Panc1 (cell line): ENCODE data around the gene ABHD2. TPM values are rescaled to one million over a fixed set of nuclear protein-coding genes. Genes with fewer than 3 reads are reported as not detected.

Experiments used
- ATAC-seq: fragments of 200-7000 bp; cut with Tn5 transposase; 2 replicates; pipeline ENCODE4 v1.9.1; 2020; ENCODE audit warnings: mild to moderate bottlenecking, moderate library complexity
- BruUV-seq: library from RNA; stranded (reverse); fragments of 400-500 nt; replicated peaks from 2 replicates; lab custom pipeline; 2021; lab: Mats Ljungman, UMichigan
- CTCF ChIA-PET: fragments of 300-600 bp; sonication (Branson Sonifier 250); formaldehyde crosslinking; loops from one replicate; lab custom pipeline; 2022; ENCODE audit warnings: antibody characterized with exemption; lab: Charles Lee
- POLR2A ChIA-PET: fragments of 300-600 bp; sonication (Branson Sonifier 250); formaldehyde crosslinking; loops from one replicate; lab custom pipeline; 2022; ENCODE audit warnings: antibody characterized with exemption; lab: Charles Lee
- DNase-seq: peaks from one replicate; pipeline ENCODE4 v3.0.0-alpha.2; 2010; ENCODE audit warnings: low read depth, low spot score
- H3K27ac ChIP-seq: 2 replicates; pipeline ENCODE4 v1.5.1; 2011; ENCODE audit warnings: mild to moderate bottlenecking, low read length, inconsistent platforms
- H3K27me3 ChIP-seq: fragments of 200-500 bp; sonication (Bioruptor generic); 2 replicates; pipeline ENCODE4 v1.6.0; 2014; ENCODE audit warnings: low read length, inconsistent platforms; ENCODE audit not compliant: control insufficient read depth, insufficient read depth
- H3K36me3 ChIP-seq: fragments of 200-500 bp; sonication (Bioruptor generic); 2 replicates; pipeline ENCODE4 v1.5.1; 2014; ENCODE audit warnings: inconsistent platforms, mild to moderate bottlenecking, low read length, moderate library complexity; ENCODE audit not compliant: control insufficient read depth, insufficient read depth
- H3K4me1 ChIP-seq: 2 replicates; pipeline ENCODE4 v1.5.1; 2011; ENCODE audit warnings: inconsistent platforms, mild to moderate bottlenecking, low read length, moderate library complexity; ENCODE audit not compliant: control insufficient read depth, insufficient read depth
- H3K4me3 ChIP-seq, 2 experiments: 2 replicates each; pipeline ENCODE4 v1.5.1; 2011 to 2012; ENCODE audit warnings: low read depth in 2 of 2, low read length in 2 of 2, mild to moderate bottlenecking in 2 of 2, inconsistent platforms in 1 of 2, moderate library complexity in 1 of 2
- H3K9me3 ChIP-seq: fragments of 200-500 bp; sonication (Bioruptor generic); 2 replicates; pipeline ENCODE4 v1.5.1; 2014; ENCODE audit warnings: low read depth, mild to moderate bottlenecking, inconsistent platforms, low read length, moderate library complexity; ENCODE audit not compliant: control insufficient read depth, insufficient read depth
- POLR2AphosphoS5 ChIP-seq: IDR thresholded peaks from 2 replicates; pipeline ENCODE4 v1.6.1; 2012; ENCODE audit warnings: mild to moderate bottlenecking, low read depth, low read length, moderate library complexity
- REST ChIP-seq, 2 experiments: IDR thresholded peaks; 2 replicates each; pipeline ENCODE4 v1.6.1; 2011 to 2012; ENCODE audit warnings: low read depth in 2 of 2, control low read depth in 1 of 2, low read length in 1 of 2, mild to moderate bottlenecking in 1 of 2, moderate library complexity in 1 of 2; ENCODE audit not compliant: insufficient read depth in 1 of 2
- SIN3A ChIP-seq: IDR thresholded peaks from 2 replicates; pipeline ENCODE4 v1.6.1; 2012; ENCODE audit warnings: low read depth, mild to moderate bottlenecking, low read length, moderate library complexity, borderline replicate concordance; ENCODE audit not compliant: insufficient read depth
- TCF7L2 ChIP-seq: IDR thresholded peaks from 2 replicates; pipeline ENCODE4 v1.6.1; 2011; ENCODE audit warnings: mild to moderate bottlenecking, low read depth, low read length, inconsistent platforms
- in situ Hi-C: cut with HindIII; loops from 2 replicates; pipeline ENCODE4 v1.10.0; 2016; ENCODE audit warnings: low sequenced_read_pairs, low pct_unique_long_range_greater_than_20kb
- intact Hi-C: fragments of 100-400 bp; cut with micrococcal nuclease; formaldehyde crosslinking; loops from one replicate; pipeline ENCODE4 v1.10.0; 2022; ENCODE audit not compliant: unreplicated experiment
- total RNA-seq: library from RNA; stranded (reverse); gene quantifications from one replicate; pipeline ENCODE4 v1.2.1, GENCODE V29; 2021; ENCODE audit not compliant: unreplicated experiment
- TF ChIP-seq, protein P1 (sequence below): fragments of 450-650 bp; IDR thresholded peaks from 2 replicates; pipeline ENCODE4 v1.5.1; 2017; ENCODE audit warnings: mild to moderate bottlenecking

The ABHD2 gene
- total RNA-seq, 1 experiment from 2014 or later = 95.0 TPM

DNA sequence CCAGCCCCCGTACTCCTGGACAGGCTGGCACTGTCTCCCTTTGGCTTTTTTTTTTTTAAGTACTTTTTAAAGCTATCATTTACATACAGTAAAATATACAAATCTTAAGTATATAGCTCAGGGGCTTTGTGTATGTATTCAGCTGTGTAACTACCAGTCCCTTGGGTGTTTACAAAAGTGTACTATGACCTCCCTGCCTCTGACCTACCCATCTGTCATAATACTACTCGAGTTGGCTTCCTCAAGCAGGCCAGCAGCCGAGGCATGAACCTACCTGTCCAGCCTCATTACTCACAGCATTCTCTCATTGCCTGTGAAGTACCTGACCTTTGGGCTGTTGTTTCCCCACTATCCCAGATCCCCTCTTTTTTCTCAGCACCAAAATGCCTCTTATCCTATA lies 33.2 kb downstream of the ABHD2 start:
- Histone ChIP-seq H3K4me3 (no peak overlapping the region), H3K27me3 (no peaks in the 10 kb centered on the region), H3K4me1 (peaks cover 8% of the 10 kb centered on the region), H3K36me3 (0 out of 2 replicates have a peak, but pooled peaks cover 2% of the 10 kb centered on the region), H3K27ac (no peak overlapping the region), H3K9me3 (no peaks in the 10 kb centered on the region)
- TF ChIP-seq TCF7L2 (no peak), POLR2AphosphoS5 (no peak), REST (IDR thresholded peaks at IDR 0.05; ENCODE audit: insufficient read depth in 1 of 2, low read depth in 2 of 2, low read length in 1 of 2) (no peak), SIN3A (no peak)
- TF ChIP-seq, protein P1, sequence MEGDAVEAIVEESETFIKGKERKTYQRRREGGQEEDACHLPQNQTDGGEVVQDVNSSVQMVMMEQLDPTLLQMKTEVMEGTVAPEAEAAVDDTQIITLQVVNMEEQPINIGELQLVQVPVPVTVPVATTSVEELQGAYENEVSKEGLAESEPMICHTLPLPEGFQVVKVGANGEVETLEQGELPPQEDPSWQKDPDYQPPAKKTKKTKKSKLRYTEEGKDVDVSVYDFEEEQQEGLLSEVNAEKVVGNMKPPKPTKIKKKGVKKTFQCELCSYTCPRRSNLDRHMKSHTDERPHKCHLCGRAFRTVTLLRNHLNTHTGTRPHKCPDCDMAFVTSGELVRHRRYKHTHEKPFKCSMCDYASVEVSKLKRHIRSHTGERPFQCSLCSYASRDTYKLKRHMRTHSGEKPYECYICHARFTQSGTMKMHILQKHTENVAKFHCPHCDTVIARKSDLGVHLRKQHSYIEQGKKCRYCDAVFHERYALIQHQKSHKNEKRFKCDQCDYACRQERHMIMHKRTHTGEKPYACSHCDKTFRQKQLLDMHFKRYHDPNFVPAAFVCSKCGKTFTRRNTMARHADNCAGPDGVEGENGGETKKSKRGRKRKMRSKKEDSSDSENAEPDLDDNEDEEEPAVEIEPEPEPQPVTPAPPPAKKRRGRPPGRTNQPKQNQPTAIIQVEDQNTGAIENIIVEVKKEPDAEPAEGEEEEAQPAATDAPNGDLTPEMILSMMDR = no peak
- ChIA-PET CTCF (interaction anchor here (0.6 kb wide), 2 partner anchors 18 to 51 kb away, joined by 3 read pairs; no protein-coding TSS in a partner anchor), POLR2A (interaction anchor here (0.9 to 1.0 kb wide), 2 partner anchors 33 to 50 kb away, joined by 4 to 6 read pairs; partner anchors contain the start of gene ABHD2)
- intact Hi-C loops = no loop called here
- no peak for DNase-seq
- no peak for ATAC-seq
- BruUV-seq = no TSS peak
- in situ Hi-C loops = no loop called here

DNA sequence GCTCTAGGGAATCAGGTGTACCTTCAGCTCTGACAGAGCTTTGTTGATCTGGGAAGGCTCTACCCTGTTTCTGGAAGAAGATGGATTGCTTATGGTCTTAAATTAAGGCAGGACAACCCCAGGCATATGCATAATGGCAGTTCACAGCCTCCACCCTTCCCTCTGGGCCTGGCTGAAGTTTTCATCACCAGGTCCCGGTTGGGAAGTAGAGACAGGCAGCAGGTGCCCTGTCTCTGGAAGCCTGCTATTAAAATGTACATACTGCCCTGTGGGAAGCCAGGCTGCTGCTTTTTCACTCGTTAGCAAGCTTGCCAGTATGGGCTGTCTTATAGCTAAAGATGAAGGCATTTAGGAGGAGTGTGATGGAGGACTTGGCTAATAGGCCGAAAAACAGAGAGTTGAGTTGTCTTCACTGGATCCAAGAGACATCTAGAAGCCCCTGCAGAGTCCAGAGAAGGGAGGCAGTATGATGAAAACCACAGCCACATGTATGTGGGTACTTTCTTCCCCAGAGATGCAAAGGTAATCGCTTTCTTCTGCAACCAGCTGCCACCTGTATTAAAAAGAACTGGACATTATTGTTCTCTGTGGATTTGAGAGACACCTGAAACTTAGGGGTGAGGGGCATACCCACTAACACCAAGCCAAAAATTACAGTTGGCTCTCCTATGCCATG lies 34.4 kb downstream of the ABHD2 start:
- in situ Hi-C loops (no loop called here), intact Hi-C loops (no loop called here)
- CTCF ChIA-PET = interaction anchor here (0.7 kb wide), 2 partner anchors 24 to 142 kb away, joined by 3 to 7 read pairs; no protein-coding TSS in a partner anchor
- Histone ChIP-seq H3K27me3 (no peaks in the 10 kb centered on the region), H3K4me1 (peaks cover 8% of the 10 kb centered on the region), H3K9me3 (no peaks in the 10 kb centered on the region), H3K36me3 (no peaks in the 10 kb centered on the region), H3K4me3 (no peak overlapping the region), H3K27ac (no peak overlapping the region)
- TF ChIP-seq, protein P1 = no peak
- no peak for TF ChIP-seq POLR2AphosphoS5
- no peak for TF ChIP-seq SIN3A
- no peak for TF ChIP-seq TCF7L2
- TF ChIP-seq REST (IDR thresholded peaks at IDR 0.05; ENCODE audit: insufficient read depth in 1 of 2, low read depth in 2 of 2, low read length in 1 of 2) = no peak
- ATAC-seq = no peak
- DNase-seq = no peak
- POLR2A ChIA-PET = interaction anchor here (0.7 kb wide), 1 partner anchor 152 kb away, joined by 12 read pairs; no protein-coding TSS in a partner anchor
- BruUV-seq = no TSS peak
